HEK293 (cell line): Measurements from ENCODE around the gene MUC5B.

Experiments
- CTCF ChIA-PET: fragments of 350-600 bp; formaldehyde crosslinking; extraction: SDS; loops from one replicate; lab custom pipeline; 2021; ENCODE audit warnings: antibody characterized with exemption; lab: Yijun Ruan, JAX
- POLR2A ChIA-PET: fragments of 300-600 bp; formaldehyde crosslinking; extraction: SDS; loops from one replicate; lab custom pipeline; 2020; ENCODE audit warnings: antibody characterized with exemption, inconsistent platforms; lab: Yijun Ruan, JAX
- H3K27ac ChIP-seq: fragments of 200-500 bp; sonication (Bioruptor generic); 2 replicates; pipeline ENCODE4 v1.5.1; 2014; ENCODE audit warnings: low read depth, low read length, control low read depth, inconsistent platforms; ENCODE audit errors: extremely low read depth
- H3K36me3 ChIP-seq, 2 experiments: fragments of 200-500 bp in 1 of 2; sonication (Bioruptor generic) in 1 of 2; 1 replicate in 1 of 2; 2 replicates in 1 of 2; pipeline ENCODE4 v1.5.1; 2014 to 2017; ENCODE audit warnings: inconsistent platforms in 2 of 2, low read length in 2 of 2; ENCODE audit not compliant: control insufficient read depth in 2 of 2, insufficient read depth in 1 of 2
- H3K4me1 ChIP-seq: fragments of 200-500 bp; sonication (Bioruptor generic); 2 replicates; pipeline ENCODE4 v1.5.1; 2014; ENCODE audit warnings: mild to moderate bottlenecking, low read length, inconsistent platforms; ENCODE audit not compliant: control insufficient read depth, insufficient read depth
- H3K4me3 ChIP-seq: 2 replicates; pipeline ENCODE4 v1.5.1; 2011; ENCODE audit warnings: low read depth, mild to moderate bottlenecking, control low read depth, low read length, moderate library complexity
- H3K9me3 ChIP-seq: fragments of 200-500 bp; sonication (Bioruptor generic); 2 replicates; pipeline ENCODE4 v1.5.1; 2014; ENCODE audit warnings: low read depth, low read length, inconsistent platforms; ENCODE audit not compliant: control insufficient read depth, insufficient read depth
- HOXD13 ChIP-seq: sonication (generic); formaldehyde crosslinking; IDR thresholded peaks from 2 replicates; pipeline ENCODE4 v1.8.0; 2022; ENCODE audit warnings: missing genetic modification reagents, borderline replicate concordance
- KLF7 ChIP-seq: fragments of 450-650 bp; formaldehyde crosslinking; IDR thresholded peaks from 2 replicates; pipeline ENCODE4 v1.5.1; 2016; ENCODE audit warnings: missing biosample characterization, missing genetic modification characterization, borderline replicate concordance
- OVOL3 ChIP-seq: fragments of 450-650 bp; formaldehyde crosslinking; IDR thresholded peaks from 2 replicates; pipeline ENCODE4 v1.5.1; 2016; ENCODE audit warnings: missing biosample characterization, missing genetic modification characterization
- YY2 ChIP-seq: fragments of 450-650 bp; formaldehyde crosslinking; IDR thresholded peaks from 2 replicates; pipeline ENCODE4 v1.5.1; 2016; ENCODE audit warnings: missing biosample characterization, missing genetic modification characterization
- ZBTB20 ChIP-seq: fragments of 450-650 bp; formaldehyde crosslinking; IDR thresholded peaks from 2 replicates; pipeline ENCODE4 v1.5.1; 2016; ENCODE audit warnings: missing biosample characterization, missing genetic modification characterization
- ZBTB48 ChIP-seq: fragments of 450-650 bp; formaldehyde crosslinking; IDR thresholded peaks from 2 replicates; pipeline ENCODE4 v1.5.1; 2016; ENCODE audit warnings: missing biosample characterization, missing genetic modification characterization
- ZFP3 ChIP-seq: fragments of 450-650 bp; formaldehyde crosslinking; IDR thresholded peaks from 2 replicates; pipeline ENCODE4 v1.5.1; 2016; ENCODE audit warnings: low read depth, missing biosample characterization, missing genetic modification characterization
- ZNF138 ChIP-seq: fragments of 450-650 bp; formaldehyde crosslinking; IDR thresholded peaks from 2 replicates; pipeline ENCODE4 v1.5.1; 2016; ENCODE audit warnings: missing biosample characterization, missing genetic modification characterization, borderline replicate concordance
- ZNF239 ChIP-seq: fragments of 450-650 bp; formaldehyde crosslinking; IDR thresholded peaks from 2 replicates; pipeline ENCODE4 v1.5.1; 2016; ENCODE audit warnings: missing biosample characterization, missing genetic modification characterization
- ZNF335 ChIP-seq: fragments of 450-650 bp; formaldehyde crosslinking; conservative IDR thresholded peaks from 2 replicates; pipeline ENCODE4 v1.5.1; 2016; ENCODE audit warnings: missing biosample characterization, missing genetic modification characterization
- ZNF544 ChIP-seq: fragments of 450-650 bp; formaldehyde crosslinking; IDR thresholded peaks from 2 replicates; pipeline ENCODE4 v1.5.0; 2017; ENCODE audit warnings: missing biosample characterization, missing genetic modification characterization
- ZNF621 ChIP-seq: fragments of 450-650 bp; formaldehyde crosslinking; IDR thresholded peaks from 2 replicates; pipeline ENCODE4 v1.5.1; 2017; ENCODE audit warnings: missing biosample characterization, missing genetic modification characterization
- ZNF626 ChIP-seq: fragments of 450-650 bp; sonication (Bioruptor Pico); formaldehyde crosslinking; IDR thresholded peaks from 2 replicates; pipeline ENCODE4 v1.5.1; 2018; ENCODE audit warnings: missing biosample characterization, missing genetic modification characterization, inconsistent platforms
- ZNF747 ChIP-seq: fragments of 450-650 bp; formaldehyde crosslinking; IDR thresholded peaks from 2 replicates; pipeline ENCODE4 v1.5.1; 2016; ENCODE audit warnings: missing biosample characterization, missing genetic modification characterization
- ZNF785 ChIP-seq: fragments of 450-650 bp; formaldehyde crosslinking; IDR thresholded peaks from 2 replicates; pipeline ENCODE4 v1.5.1; 2016; ENCODE audit warnings: missing biosample characterization, missing genetic modification characterization
- ZSCAN16 ChIP-seq: fragments of 450-650 bp; formaldehyde crosslinking; IDR thresholded peaks from 2 replicates; pipeline ENCODE4 v1.5.1; 2016; ENCODE audit warnings: missing biosample characterization, missing genetic modification characterization
- TF ChIP-seq, protein P1 (sequence below): fragments of 450-650 bp; formaldehyde crosslinking; IDR thresholded peaks from 2 replicates; pipeline ENCODE4 v1.5.1; 2016; ENCODE audit warnings: missing biosample characterization, missing genetic modification characterization
- TF ChIP-seq, protein P2 (sequence below): fragments of 450-650 bp; formaldehyde crosslinking; optimal IDR thresholded peaks from 2 replicates; pipeline ENCODE3; 2016; ENCODE audit warnings: missing biosample characterization, mild to moderate bottlenecking, missing genetic modification characterization
- TF ChIP-seq, protein P3 (sequence below): fragments of 450-650 bp; IDR thresholded peaks from 2 replicates; pipeline ENCODE4 v1.5.1; 2018; ENCODE audit warnings: missing biosample characterization, mild to moderate bottlenecking, missing genetic modification characterization
- TF ChIP-seq, protein P4 (sequence below): fragments of 450-650 bp; formaldehyde crosslinking; conservative IDR thresholded peaks from 2 replicates; pipeline ENCODE4 v1.5.1; 2016; ENCODE audit warnings: low read depth, missing biosample characterization, missing genetic modification characterization
- TF ChIP-seq, protein P5 (sequence below): sonication (generic); formaldehyde crosslinking; IDR thresholded peaks from 2 replicates; pipeline ENCODE4 v1.8.1; 2022; ENCODE audit warnings: mild to moderate bottlenecking, moderate library complexity, missing genetic modification reagents
- TF ChIP-seq, protein P6 (sequence below): fragments of 450-650 bp; formaldehyde crosslinking; IDR thresholded peaks from 2 replicates; pipeline ENCODE4 v1.5.1; 2017; ENCODE audit warnings: missing biosample characterization, missing genetic modification characterization

MUC5B gene

DNA sequence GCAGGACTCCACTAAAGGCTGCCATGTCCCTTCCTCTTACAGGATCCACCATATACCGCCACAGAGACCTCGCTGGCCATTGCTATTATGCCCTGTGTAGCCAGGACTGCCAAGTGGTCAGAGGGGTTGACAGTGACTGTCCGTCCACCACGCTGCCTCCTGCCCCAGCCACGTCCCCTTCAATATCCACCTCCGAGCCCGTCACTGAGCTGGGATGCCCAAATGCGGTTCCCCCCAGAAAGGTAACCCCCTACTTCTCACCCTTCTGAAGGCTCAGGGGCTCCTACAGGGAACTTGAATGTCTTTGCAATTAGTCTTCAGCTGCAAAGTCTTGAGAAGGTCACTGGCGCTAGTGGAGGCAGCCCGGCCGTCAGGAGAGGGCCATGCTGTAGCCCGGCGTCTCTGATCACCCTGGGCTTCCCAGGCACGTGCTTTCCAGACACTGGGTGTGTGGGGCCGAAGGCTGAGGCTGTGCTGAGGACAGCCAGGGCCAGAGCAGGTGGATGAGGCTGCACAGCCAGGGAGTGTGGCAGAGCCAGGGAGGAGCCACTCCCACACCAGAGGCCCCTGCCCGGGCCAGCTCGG, 30.0 kb upstream of the MUC5B start (continued):
- TF ChIP-seq, protein P1, sequence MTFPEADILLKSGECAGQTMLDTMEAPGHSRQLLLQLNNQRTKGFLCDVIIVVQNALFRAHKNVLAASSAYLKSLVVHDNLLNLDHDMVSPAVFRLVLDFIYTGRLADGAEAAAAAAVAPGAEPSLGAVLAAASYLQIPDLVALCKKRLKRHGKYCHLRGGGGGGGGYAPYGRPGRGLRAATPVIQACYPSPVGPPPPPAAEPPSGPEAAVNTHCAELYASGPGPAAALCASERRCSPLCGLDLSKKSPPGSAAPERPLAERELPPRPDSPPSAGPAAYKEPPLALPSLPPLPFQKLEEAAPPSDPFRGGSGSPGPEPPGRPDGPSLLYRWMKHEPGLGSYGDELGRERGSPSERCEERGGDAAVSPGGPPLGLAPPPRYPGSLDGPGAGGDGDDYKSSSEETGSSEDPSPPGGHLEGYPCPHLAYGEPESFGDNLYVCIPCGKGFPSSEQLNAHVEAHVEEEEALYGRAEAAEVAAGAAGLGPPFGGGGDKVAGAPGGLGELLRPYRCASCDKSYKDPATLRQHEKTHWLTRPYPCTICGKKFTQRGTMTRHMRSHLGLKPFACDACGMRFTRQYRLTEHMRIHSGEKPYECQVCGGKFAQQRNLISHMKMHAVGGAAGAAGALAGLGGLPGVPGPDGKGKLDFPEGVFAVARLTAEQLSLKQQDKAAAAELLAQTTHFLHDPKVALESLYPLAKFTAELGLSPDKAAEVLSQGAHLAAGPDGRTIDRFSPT (tag by site-specific recombination): no peak
- TF ChIP-seq ZNF621 (no peak), ZBTB20 (no peak), ZNF138 (tag by site-specific recombination) (no peak), ZSCAN16 (tag by site-specific recombination) (no peak)

DNA sequence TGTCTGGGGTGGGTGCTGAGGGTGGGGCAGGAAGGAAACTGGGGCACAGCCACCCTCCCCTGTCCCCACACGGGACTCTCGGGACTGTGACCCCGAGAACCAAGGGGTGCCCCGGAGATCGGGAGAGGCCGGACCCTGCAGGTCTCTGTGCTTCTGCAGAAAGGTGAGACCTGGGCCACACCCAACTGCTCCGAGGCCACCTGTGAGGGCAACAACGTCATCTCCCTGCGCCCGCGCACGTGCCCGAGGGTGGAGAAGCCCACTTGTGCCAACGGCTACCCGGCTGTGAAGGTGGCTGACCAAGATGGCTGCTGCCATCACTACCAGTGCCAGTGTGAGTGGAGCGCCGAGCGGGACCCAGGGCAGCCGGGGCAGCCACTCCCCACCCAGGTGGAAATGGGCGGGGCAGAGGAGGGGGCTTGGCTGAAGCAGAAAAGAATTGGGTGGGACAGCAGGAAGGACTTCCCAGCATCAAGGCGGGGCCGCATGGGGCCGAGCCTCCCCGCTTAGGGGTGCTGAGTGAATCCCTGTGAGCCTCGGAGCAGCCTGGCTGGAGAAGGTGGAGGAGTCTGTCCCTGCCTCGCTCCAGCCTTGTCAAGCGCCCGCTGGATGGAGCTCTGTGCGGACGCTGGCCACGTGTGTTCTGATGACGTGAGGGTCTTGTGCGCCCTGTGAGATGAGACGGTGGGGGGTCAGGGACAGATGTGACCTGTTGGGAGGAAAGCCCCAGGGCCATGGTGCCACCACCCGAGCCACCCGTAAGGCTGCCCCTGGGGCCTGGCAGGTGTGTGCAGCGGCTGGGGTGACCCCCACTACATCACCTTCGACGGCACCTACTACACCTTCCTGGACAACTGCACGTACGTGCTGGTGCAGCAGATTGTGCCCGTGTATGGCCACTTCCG, 29.3 kb upstream of the MUC5B start:
- ChIA-PET CTCF (no interaction called here), POLR2A (interaction anchor here (0.6 kb wide), 1 partner anchor 189 kb away, joined by 4 read pairs; no protein-coding TSS in a partner anchor)

DNA sequence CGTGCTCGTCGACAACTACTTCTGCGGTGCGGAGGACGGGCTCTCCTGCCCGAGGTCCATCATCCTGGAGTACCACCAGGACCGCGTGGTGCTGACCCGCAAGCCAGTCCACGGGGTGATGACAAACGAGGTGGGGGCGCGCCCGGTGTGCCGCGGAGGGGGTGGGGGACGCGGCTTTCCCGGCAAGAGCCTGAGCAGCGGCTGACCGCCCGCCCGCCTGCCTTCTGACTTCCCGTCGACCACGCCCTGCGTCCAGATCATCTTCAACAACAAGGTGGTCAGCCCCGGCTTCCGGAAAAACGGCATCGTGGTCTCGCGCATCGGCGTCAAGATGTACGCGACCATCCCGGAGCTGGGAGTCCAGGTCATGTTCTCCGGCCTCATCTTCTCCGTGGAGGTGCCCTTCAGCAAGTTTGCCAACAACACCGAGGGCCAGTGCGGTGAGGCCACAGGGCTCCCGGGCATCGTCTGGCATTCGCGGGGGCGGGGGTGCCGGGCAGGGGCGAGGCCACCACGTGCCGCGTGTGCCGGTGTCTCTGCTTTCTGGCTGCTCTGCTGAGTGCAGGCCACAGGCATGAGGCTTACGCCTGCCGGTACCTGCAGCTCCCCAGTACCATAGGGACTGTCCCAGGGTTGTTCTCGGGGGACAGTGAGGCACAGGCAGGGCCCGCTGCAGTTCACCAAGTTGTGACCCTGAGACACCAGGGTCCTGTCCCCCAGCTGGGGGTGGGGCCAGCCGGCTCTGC, 28.5 kb upstream of the MUC5B start:
- TF ChIP-seq, protein P2, sequence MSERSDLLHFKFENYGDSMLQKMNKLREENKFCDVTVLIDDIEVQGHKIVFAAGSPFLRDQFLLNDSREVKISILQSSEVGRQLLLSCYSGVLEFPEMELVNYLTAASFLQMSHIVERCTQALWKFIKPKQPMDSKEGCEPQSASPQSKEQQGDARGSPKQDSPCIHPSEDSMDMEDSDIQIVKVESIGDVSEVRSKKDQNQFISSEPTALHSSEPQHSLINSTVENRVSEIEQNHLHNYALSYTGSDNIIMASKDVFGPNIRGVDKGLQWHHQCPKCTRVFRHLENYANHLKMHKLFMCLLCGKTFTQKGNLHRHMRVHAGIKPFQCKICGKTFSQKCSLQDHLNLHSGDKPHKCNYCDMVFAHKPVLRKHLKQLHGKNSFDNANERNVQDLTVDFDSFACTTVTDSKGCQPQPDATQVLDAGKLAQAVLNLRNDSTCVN (tag by site-specific recombination): no peak
- TF ChIP-seq ZNF785 (tag by site-specific recombination): no peak
- TF ChIP-seq, protein P3, sequence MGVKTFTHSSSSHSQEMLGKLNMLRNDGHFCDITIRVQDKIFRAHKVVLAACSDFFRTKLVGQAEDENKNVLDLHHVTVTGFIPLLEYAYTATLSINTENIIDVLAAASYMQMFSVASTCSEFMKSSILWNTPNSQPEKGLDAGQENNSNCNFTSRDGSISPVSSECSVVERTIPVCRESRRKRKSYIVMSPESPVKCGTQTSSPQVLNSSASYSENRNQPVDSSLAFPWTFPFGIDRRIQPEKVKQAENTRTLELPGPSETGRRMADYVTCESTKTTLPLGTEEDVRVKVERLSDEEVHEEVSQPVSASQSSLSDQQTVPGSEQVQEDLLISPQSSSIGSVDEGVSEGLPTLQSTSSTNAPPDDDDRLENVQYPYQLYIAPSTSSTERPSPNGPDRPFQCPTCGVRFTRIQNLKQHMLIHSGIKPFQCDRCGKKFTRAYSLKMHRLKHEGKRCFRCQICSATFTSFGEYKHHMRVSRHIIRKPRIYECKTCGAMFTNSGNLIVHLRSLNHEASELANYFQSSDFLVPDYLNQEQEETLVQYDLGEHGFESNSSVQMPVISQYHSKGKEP (tag by site-specific recombination): no peak
- TF ChIP-seq, protein P4, sequence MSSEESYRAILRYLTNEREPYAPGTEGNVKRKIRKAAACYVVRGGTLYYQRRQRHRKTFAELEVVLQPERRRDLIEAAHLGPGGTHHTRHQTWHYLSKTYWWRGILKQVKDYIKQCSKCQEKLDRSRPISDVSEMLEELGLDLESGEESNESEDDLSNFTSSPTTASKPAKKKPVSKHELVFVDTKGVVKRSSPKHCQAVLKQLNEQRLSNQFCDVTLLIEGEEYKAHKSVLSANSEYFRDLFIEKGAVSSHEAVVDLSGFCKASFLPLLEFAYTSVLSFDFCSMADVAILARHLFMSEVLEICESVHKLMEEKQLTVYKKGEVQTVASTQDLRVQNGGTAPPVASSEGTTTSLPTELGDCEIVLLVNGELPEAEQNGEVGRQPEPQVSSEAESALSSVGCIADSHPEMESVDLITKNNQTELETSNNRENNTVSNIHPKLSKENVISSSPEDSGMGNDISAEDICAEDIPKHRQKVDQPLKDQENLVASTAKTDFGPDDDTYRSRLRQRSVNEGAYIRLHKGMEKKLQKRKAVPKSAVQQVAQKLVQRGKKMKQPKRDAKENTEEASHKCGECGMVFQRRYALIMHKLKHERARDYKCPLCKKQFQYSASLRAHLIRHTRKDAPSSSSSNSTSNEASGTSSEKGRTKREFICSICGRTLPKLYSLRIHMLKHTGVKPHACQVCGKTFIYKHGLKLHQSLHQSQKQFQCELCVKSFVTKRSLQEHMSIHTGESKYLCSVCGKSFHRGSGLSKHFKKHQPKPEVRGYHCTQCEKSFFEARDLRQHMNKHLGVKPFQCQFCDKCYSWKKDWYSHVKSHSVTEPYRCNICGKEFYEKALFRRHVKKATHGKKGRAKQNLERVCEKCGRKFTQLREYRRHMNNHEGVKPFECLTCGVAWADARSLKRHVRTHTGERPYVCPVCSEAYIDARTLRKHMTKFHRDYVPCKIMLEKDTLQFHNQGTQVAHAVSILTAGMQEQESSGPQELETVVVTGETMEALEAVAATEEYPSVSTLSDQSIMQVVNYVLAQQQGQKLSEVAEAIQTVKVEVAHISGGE (tag by site-specific recombination): no peak
- TF ChIP-seq ZNF626 (tag by site-specific recombination): no peak
- no peak for TF ChIP-seq OVOL3 (tag by site-specific recombination)
- no peak for TF ChIP-seq ZNF747
- TF ChIP-seq ZFP3 (tag by site-specific recombination): no peak
- TF ChIP-seq ZNF335 (tag by site-specific recombination): no peak
- no peak for TF ChIP-seq YY2
- CTCF ChIA-PET: no interaction called here

More for the DNA sequence above, 29.3 kb upstream of the MUC5B start:
- no peaks in the 10 kb centered on the region for H3K9me3 ChIP-seq
- H3K27ac ChIP-seq: no peak overlapping the region
- no peak overlapping the region for H3K4me3 ChIP-seq
- no peaks in the 10 kb centered on the region for H3K4me1 ChIP-seq
- no peaks in the 10 kb centered on the region for H3K36me3 ChIP-seq
- TF ChIP-seq, protein P5, sequence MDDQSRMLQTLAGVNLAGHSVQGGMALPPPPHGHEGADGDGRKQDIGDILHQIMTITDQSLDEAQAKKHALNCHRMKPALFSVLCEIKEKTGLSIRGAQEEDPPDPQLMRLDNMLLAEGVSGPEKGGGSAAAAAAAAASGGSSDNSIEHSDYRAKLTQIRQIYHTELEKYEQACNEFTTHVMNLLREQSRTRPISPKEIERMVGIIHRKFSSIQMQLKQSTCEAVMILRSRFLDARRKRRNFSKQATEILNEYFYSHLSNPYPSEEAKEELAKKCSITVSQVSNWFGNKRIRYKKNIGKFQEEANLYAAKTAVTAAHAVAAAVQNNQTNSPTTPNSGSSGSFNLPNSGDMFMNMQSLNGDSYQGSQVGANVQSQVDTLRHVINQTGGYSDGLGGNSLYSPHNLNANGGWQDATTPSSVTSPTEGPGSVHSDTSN (CRISPR knock-in tag): no peak
- TF ChIP-seq ZBTB48 (tag by site-specific recombination) (no peak), KLF7 (tag by site-specific recombination) (no peak), HOXD13 (CRISPR knock-in tag) (no peak), ZNF239 (tag by site-specific recombination) (no peak), ZNF544 (tag by site-specific recombination) (no peak)
- TF ChIP-seq, protein P6, sequence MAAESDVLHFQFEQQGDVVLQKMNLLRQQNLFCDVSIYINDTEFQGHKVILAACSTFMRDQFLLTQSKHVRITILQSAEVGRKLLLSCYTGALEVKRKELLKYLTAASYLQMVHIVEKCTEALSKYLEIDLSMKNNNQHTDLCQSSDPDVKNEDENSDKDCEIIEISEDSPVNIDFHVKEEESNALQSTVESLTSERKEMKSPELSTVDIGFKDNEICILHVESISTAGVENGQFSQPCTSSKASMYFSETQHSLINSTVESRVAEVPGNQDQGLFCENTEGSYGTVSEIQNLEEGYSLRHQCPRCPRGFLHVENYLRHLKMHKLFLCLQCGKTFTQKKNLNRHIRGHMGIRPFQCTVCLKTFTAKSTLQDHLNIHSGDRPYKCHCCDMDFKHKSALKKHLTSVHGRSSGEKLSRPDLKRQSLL (tag by site-specific recombination): no peak

More for the DNA sequence above, 28.5 kb upstream of the MUC5B start:
- H3K9me3 ChIP-seq: no peaks in the 10 kb centered on the region
- no peak overlapping the region for H3K27ac ChIP-seq
- H3K4me1 ChIP-seq: no peaks in the 10 kb centered on the region
- POLR2A ChIA-PET: no interaction called here
- H3K4me3 ChIP-seq: no peak overlapping the region
- H3K36me3 ChIP-seq: no peaks in the 10 kb centered on the region
